ENCODE measurements around the gene MMP25. TPM values are rescaled to one million over a fixed set of nuclear protein-coding genes. Genes with fewer than 3 reads are reported as not detected.
A peak's percentile ranks its signal among the peaks of the same experiment; 100 is the strongest.

The MMP25 gene
- total RNA-seq, 2 experiments from 2014 or later = 0.63 to 5.6 TPM

DNA sequence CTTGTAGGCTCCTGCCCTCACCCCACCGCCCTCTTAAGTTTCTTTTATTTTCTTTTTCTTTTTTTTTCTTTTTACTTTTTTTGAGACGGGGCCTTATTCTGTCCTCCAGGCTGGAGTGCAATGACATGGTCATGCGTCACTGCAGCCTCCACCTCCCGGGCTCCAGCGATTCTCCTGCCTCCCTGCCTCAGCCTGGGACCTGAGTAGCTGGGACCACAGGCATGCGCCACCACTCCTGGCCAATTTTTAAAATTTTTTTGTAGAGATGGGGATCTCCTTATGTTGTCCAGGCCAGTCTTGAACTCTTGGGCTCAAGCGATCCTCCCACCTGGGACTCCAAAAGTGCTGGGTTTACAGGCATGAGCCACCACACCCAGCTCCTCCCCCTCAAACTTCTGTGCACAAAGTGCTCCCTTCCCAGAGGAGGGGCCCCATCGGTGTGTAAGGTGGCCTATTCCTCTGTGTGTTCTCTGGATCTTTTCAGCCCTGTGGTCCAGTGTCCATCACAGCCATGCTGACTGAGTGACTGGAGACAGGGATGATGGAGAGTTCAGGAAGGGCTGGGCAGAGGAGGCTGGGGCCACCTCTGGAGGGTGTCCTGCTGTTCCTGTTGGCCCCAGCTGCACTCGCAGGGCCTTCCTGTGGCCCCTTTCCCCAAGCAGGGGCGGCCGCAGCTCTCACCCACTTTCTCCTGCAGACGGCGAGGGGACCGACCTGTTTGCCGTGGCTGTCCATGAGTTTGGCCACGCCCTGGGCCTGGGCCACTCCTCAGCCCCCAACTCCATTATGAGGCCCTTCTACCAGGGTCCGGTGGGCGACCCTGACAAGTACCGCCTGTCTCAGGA lies 10.2 kb downstream of the MMP25 start:
- TF ChIP-seq, protein P1, sequence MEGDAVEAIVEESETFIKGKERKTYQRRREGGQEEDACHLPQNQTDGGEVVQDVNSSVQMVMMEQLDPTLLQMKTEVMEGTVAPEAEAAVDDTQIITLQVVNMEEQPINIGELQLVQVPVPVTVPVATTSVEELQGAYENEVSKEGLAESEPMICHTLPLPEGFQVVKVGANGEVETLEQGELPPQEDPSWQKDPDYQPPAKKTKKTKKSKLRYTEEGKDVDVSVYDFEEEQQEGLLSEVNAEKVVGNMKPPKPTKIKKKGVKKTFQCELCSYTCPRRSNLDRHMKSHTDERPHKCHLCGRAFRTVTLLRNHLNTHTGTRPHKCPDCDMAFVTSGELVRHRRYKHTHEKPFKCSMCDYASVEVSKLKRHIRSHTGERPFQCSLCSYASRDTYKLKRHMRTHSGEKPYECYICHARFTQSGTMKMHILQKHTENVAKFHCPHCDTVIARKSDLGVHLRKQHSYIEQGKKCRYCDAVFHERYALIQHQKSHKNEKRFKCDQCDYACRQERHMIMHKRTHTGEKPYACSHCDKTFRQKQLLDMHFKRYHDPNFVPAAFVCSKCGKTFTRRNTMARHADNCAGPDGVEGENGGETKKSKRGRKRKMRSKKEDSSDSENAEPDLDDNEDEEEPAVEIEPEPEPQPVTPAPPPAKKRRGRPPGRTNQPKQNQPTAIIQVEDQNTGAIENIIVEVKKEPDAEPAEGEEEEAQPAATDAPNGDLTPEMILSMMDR (conservative IDR thresholded peaks at IDR 0.05; ENCODE audit: low read length) = no peak
- TF ChIP-seq EZH2phosphoT487 (IDR thresholded peaks at IDR 0.05; ENCODE audit: borderline replicate concordance, low read depth, low read length) = no peak
- POLR2A ChIA-PET = interaction anchor here (0.5 to 0.8 kb wide), 2 partner anchors 10 to 44 kb away, joined by 3 to 4 read pairs; no protein-coding TSS in a partner anchor
- Histone ChIP-seq H3K4me3 (ENCODE audit: low read depth, low read length, poor library complexity, severe bottlenecking) (no peak overlapping the region), H3K79me2 (ENCODE audit: insufficient read depth, low read depth, low read length) (no peaks in the 10 kb centered on the region), H3K4me2 (ENCODE audit: low read length) (no peak overlapping the region), H3K9me3 (ENCODE audit: low read length) (no peaks in the 10 kb centered on the region), H3K9me2 (ENCODE audit: insufficient read depth, low read length) (no peaks in the 10 kb centered on the region), H4K20me1 (ENCODE audit: insufficient read depth, low read length) (no peaks in the 10 kb centered on the region), H3K27ac (ENCODE audit: low read depth, low read length, poor library complexity, severe bottlenecking) (no peak overlapping the region), H3K4me1 (ENCODE audit: insufficient read depth, low read length, poor library complexity, severe bottlenecking) (peaks cover 31% of the 10 kb centered on the region), H2AFZ (ENCODE audit: low read length) (no peak overlapping the region), H3K36me3 (ENCODE audit: insufficient read depth, low read length) (no peaks in the 10 kb centered on the region)
- BruUV-seq (replicated peaks) = no TSS peak
- intact Hi-C loops (cut with micrococcal nuclease; ENCODE audit: unreplicated experiment) = no loop called here
- no peak for DNase-seq (ENCODE audit: low spot score)
- CTCF ChIA-PET (ENCODE audit: unreplicated experiment) = no interaction called here

DNA sequence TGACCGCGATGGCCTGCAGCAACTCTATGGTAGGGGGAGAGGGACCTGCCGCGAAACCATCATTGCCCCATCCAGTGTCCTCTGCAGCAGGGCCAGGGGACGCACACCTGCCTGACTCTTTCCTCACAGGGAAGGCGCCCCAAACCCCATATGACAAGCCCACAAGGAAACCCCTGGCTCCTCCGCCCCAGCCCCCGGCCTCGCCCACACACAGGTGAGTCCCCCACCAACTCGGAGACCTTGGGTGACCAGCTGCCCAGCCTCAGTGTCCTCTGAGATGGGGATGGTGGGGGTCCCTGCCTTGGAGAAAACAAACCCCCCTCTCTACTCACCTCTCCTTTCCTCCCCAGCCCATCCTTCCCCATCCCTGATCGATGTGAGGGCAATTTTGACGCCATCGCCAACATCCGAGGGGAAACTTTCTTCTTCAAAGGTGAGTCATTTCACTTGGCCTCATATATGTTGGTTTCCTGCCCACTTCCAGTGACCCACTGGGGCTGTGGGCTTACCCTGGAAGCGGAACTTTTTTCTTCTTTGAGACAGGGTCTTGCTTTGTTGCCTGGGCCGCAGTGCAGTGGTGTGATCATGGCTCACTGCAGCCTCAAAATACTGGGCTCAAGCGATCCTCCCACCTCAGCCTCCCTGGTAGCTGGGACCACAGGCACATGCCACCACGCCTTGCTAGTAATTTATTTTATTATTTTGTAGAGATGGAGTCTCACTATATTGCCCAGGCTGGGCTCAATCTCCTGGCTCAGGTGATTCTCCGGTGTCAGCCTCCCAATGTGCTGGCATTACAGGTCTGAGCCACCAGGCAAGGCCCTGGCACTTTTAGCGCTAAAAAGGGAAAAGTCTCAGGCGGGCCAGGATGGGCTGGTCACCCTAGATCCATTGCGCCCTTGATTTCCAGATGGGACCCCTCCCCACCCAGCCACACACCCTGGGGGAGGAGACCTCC lies 11.1 kb downstream of the MMP25 start:
- Histone ChIP-seq H3K36me3 (ENCODE audit: insufficient read depth, low read length) (no peaks in the 10 kb centered on the region), H3K4me1 (ENCODE audit: insufficient read depth, low read length, poor library complexity, severe bottlenecking) (peaks cover 31% of the 10 kb centered on the region), H3K4me2 (ENCODE audit: low read length) (peak overlapping the region; percentile 75), H3K27ac (ENCODE audit: low read depth, low read length, poor library complexity, severe bottlenecking) (no peak overlapping the region), H3K79me2 (ENCODE audit: insufficient read depth, low read depth, low read length) (no peaks in the 10 kb centered on the region), H2AFZ (ENCODE audit: low read length) (no peak overlapping the region), H3K9me2 (ENCODE audit: insufficient read depth, low read length) (no peaks in the 10 kb centered on the region), H3K9me3 (ENCODE audit: low read length) (no peaks in the 10 kb centered on the region), H4K20me1 (ENCODE audit: insufficient read depth, low read length) (no peaks in the 10 kb centered on the region), H3K4me3 (ENCODE audit: low read depth, low read length, poor library complexity, severe bottlenecking) (peak overlapping the region; percentile 76)
- POLR2A ChIA-PET = no interaction called here
- BruUV-seq (replicated peaks) = no TSS peak
- TF ChIP-seq, protein P1 (conservative IDR thresholded peaks at IDR 0.05; ENCODE audit: low read length) = no peak
- no peak for TF ChIP-seq EZH2phosphoT487 (IDR thresholded peaks at IDR 0.05; ENCODE audit: borderline replicate concordance, low read depth, low read length)
- intact Hi-C loops (cut with micrococcal nuclease; ENCODE audit: unreplicated experiment) = loop anchor here (1.0 to 2.0 kb wide), 3 partner anchors 43 to 109 kb away; no protein-coding TSS in a partner anchor
- CTCF ChIA-PET (ENCODE audit: unreplicated experiment) = interaction anchor here (1.9 kb wide), 1 partner anchor 29 kb away, joined by 12 read pairs; no protein-coding TSS in a partner anchor
- DNase-seq (ENCODE audit: low spot score) = no peak

Data from OCI-LY7 (cell line).